BJ (cell line): ENCODE measurements around the gene SLC30A1. TPM values are rescaled to one million over a fixed set of nuclear protein-coding genes. Genes with fewer than 3 reads are reported as not detected.

Experiments used
- CTCF ChIA-PET: fragments of 350-600 bp; formaldehyde crosslinking; extraction: SDS; loops from one replicate; lab custom pipeline; 2021; ENCODE audit warnings: antibody characterized with exemption, inconsistent platforms; lab: Yijun Ruan, JAX
- POLR2A ChIA-PET: fragments of 300-600 bp; sonication (Branson Sonifier 250); formaldehyde crosslinking; extraction: SDS; loops from one replicate; lab custom pipeline; 2021; ENCODE audit warnings: antibody characterized with exemption; lab: Charles Lee
- DNase-seq: peaks from one replicate; pipeline ENCODE4 v3.0.0-alpha.2; 2011; ENCODE audit warnings: low read depth
- H3K27me3 ChIP-seq: 2 replicates; pipeline ENCODE4 v1.6.0; 2011; ENCODE audit warnings: low read length; ENCODE audit not compliant: control insufficient read depth, insufficient read depth
- H3K36me3 ChIP-seq: 2 replicates; pipeline ENCODE4 v1.5.1; 2011; ENCODE audit warnings: low read length; ENCODE audit not compliant: control insufficient read depth, insufficient read depth
- H3K4me3 ChIP-seq: 2 replicates; pipeline ENCODE4 v1.5.1; 2011; ENCODE audit warnings: low read depth, mild to moderate bottlenecking, control low read depth, low read length
- CTCF ChIP-seq: IDR thresholded peaks from 2 replicates; pipeline ENCODE4 v1.5.1; 2011; ENCODE audit warnings: low read depth, mild to moderate bottlenecking, control low read depth, inconsistent platforms, low read length, moderate library complexity; ENCODE audit not compliant: insufficient read depth
- polyA plus RNA-seq: library from polyadenylated mRNA; depleted of rRNA; stranded (reverse); fragments of >200 nt; gene quantifications from 2 replicates; pipeline ENCODE4 v1.2.3, GENCODE V29; 2011

Gene SLC30A1
- polyA plus RNA-seq, 1 experiment, result 5.8 TPM

DNA sequence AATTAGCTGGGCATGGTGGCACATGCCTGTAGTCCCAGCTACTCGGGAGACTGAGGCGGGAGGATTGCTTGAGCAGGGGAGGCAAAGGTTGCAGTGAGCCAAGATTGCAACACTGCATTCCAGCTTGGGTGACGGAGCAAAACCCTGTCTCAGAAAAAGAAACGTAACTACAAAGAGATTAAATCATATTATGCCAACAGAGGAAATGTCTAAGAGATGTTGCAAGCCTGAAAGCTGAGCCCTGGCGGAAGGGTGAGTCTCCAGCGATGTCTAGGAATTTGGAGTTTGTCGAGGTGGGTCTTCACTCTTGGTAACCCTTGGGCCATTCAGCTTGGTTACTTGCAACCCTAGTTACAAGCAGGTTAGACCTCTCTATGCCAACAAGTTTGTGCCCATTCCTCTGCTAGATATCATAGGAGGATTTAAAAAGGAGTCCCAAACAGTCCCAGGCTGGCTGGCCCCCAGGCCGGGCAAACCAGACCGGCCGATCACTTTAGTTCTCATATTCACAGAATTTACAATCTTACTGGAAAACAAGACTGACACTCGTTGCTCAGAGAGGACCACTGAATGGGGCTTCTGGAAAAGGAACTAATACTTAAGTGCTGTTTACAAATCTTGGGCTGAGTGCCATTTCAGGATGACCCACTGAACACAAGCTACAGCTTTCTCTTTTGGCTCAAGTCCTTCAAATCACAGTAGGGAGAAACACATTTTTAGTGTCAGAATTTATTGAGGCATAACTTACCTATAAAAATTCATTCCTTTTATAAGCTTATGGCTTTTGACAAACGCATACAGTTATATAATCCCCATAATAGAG, 27.1 kb downstream of the SLC30A1 start:
- TF ChIP-seq CTCF, result no peak
- Histone ChIP-seq H3K27me3 (peaks cover 6% of the 10 kb centered on the region), H3K36me3 (no peaks in the 10 kb centered on the region), H3K4me3 (no peak overlapping the region)
- DNase-seq, result no peak
- ChIA-PET CTCF (interaction anchor here (1.1 to 3.6 kb wide), 2 partner anchors 56 to 103 kb away, joined by 3 to 15 read pairs; no protein-coding TSS in a partner anchor), POLR2A (no interaction called here)

GRCh38 chr1:211549092-211549711, 29.8 kb downstream of the SLC30A1 start:
- POLR2A ChIA-PET, result no interaction called here

DNA sequence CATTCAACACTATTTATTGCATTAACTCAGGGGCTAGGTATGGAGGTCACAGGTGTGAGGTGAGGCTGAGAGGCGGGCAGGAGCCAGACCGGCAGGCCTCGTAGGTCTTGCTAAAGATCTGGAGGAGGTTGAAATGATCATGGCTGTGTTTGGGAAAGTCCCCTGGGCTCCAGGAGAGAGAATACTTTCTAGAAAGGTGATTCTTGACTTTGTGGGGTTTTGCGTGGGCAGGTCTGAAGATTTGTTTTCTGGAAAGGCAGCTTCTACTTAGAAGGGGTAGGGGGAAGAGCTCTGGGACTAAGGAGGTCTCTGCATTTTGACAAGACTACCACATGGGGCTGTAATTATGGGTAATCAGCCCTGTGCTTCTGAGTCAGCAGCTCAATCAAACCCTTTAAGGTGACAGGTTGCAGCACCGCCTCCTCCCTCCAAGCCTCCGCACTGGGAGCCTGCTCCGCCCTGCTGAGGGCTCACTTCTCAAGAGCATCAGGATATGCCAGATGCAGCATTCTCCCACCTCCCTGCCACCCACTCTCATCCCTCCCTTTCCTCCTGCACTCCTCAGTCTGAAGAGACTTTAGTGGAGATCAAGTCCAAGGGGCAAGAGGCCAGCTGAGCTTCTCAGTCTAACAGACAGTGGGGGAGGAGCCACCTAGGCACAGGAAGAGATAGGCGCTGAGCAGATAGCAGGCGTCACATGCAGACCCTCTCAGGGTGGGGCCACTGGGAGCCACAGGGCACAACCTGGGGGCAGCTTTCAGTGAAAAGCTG, 30.5 kb downstream of the SLC30A1 start:
- POLR2A ChIA-PET, result no interaction called here
- no peak overlapping the region for H3K4me3 ChIP-seq
- no peaks in the 10 kb centered on the region for H3K36me3 ChIP-seq
- no peak for TF ChIP-seq CTCF
- CTCF ChIA-PET, result interaction anchor here (1.2 to 3.6 kb wide), 3 partner anchors 11 to 106 kb away, joined by 3 to 15 read pairs (median 4); no protein-coding TSS in a partner anchor
- H3K27me3 ChIP-seq, result peaks cover 6% of the 10 kb centered on the region
- DNase-seq, result no peak

More at GRCh38 chr1:211549092-211549711, 29.8 kb downstream of the SLC30A1 start:
- H3K4me3 ChIP-seq, result no peak overlapping the region
- H3K36me3 ChIP-seq, result no peaks in the 10 kb centered on the region
- DNase-seq, result no peak
- H3K27me3 ChIP-seq, result peaks cover 6% of the 10 kb centered on the region
- CTCF ChIA-PET, result interaction anchor here (1.2 to 3.6 kb wide), 4 partner anchors 10 to 105 kb away, joined by 3 to 15 read pairs (median 4); no protein-coding TSS in a partner anchor
- TF ChIP-seq CTCF, result no peak

- POLR2A ChIA-PET, result no interaction called here
- CTCF ChIA-PET, result no interaction called here
Observed at GRCh38 chr1:211547710-211548109, 31.3 kb downstream of the SLC30A1 start.

More at GRCh38 chr1:211547710-211548109, 31.3 kb downstream of the SLC30A1 start:
- DNase-seq, result no peak
- H3K4me3 ChIP-seq, result no peak overlapping the region
- H3K27me3 ChIP-seq, result peaks cover 4% of the 10 kb centered on the region
- H3K36me3 ChIP-seq, result no peaks in the 10 kb centered on the region
- no peak for TF ChIP-seq CTCF
